Measurements from ENCODE around the gene MYO5B. TPM values are rescaled to one million over a fixed set of nuclear protein-coding genes. Genes with fewer than 3 reads are reported as not detected.

The MYO5B gene
- total RNA-seq, 1 experiment from 2014 or later = 0.97 TPM

DNA sequence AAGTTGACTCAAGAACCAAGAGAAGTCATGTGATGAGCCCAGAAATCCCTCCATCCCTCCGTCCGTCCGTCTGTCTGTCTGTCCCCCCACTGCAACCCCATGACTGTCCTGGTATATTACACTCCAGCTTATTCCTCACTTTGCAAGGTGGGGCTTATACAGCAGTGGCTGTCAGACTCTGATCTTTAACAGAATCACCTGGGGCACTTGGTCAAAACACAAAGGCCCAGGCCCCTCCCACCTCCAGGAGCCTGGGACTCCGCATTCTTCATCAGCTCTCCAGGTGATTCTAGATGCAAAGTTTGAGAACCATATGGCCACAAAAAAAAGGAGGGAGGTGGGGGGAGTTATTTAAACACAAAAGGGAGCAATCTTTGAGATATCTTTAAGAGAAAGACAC lies 61.4 kb downstream of the MYO5B start:
- H3K79me2 ChIP-seq (ENCODE audit: low read length) = no peaks in the 10 kb centered on the region
- H4K20me1 ChIP-seq (ENCODE audit: insufficient read depth, low read depth, low read length) = no peaks in the 10 kb centered on the region
- H3K9ac ChIP-seq (ENCODE audit: low read length) = no peak overlapping the region
- no peak for DNase-seq
- H3K9me3 ChIP-seq (ENCODE audit: low read length) = no peaks in the 10 kb centered on the region
- H3K4me3 ChIP-seq (ENCODE audit: low read length) = no peak overlapping the region
- H2AFZ ChIP-seq (ENCODE audit: low read length) = no peak overlapping the region
- H3K4me1 ChIP-seq (ENCODE audit: low read length) = no peaks in the 10 kb centered on the region
- H3K9me2 ChIP-seq (replicated peaks; ENCODE audit: insufficient read depth, low read length) = no peaks in the 10 kb centered on the region
- no peak overlapping the region for H3K4me2 ChIP-seq (ENCODE audit: low read depth, low read length, poor library complexity, severe bottlenecking)
- H3K27ac ChIP-seq (ENCODE audit: low read length) = no peak overlapping the region
- H3K36me3 ChIP-seq (ENCODE audit: insufficient read depth, low read length) = no peaks in the 10 kb centered on the region
- H3K27me3 ChIP-seq (ENCODE audit: low read length) = no peaks in the 10 kb centered on the region

DNA sequence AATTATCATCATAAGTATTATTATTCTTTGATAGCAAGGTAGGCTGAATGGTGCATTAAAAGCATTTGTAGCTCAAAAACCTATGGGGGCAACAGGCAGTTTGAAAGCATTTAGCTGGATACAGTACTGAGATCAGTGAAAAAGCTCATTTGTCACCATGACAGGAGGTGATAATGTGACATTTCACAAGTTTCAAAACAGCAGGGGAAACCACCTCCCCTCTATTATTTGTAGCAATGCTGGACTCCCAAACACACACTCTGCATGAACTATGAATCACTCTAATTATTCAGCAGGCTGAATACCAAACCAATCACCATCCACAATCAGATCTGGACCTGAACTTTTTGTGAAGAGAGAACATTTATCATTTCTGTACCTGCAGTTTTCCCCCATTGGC lies 63.4 kb downstream of the MYO5B start:
- H3K9ac ChIP-seq (ENCODE audit: low read length) = no peak overlapping the region
- H3K79me2 ChIP-seq (ENCODE audit: low read length) = no peaks in the 10 kb centered on the region
- H3K4me1 ChIP-seq (ENCODE audit: low read length) = no peaks in the 10 kb centered on the region
- no peaks in the 10 kb centered on the region for H4K20me1 ChIP-seq (ENCODE audit: insufficient read depth, low read depth, low read length)
- no peak overlapping the region for H3K4me2 ChIP-seq (ENCODE audit: low read depth, low read length, poor library complexity, severe bottlenecking)
- H3K27me3 ChIP-seq (ENCODE audit: low read length) = no peaks in the 10 kb centered on the region
- DNase-seq = no peak
- H3K36me3 ChIP-seq (ENCODE audit: insufficient read depth, low read length) = no peaks in the 10 kb centered on the region
- no peak overlapping the region for H3K27ac ChIP-seq (ENCODE audit: low read length)
- no peaks in the 10 kb centered on the region for H3K9me2 ChIP-seq (replicated peaks; ENCODE audit: insufficient read depth, low read length)
- H3K4me3 ChIP-seq (ENCODE audit: low read length) = no peak overlapping the region
- no peak overlapping the region for H2AFZ ChIP-seq (ENCODE audit: low read length)
- no peaks in the 10 kb centered on the region for H3K9me3 ChIP-seq (ENCODE audit: low read length)

DNA sequence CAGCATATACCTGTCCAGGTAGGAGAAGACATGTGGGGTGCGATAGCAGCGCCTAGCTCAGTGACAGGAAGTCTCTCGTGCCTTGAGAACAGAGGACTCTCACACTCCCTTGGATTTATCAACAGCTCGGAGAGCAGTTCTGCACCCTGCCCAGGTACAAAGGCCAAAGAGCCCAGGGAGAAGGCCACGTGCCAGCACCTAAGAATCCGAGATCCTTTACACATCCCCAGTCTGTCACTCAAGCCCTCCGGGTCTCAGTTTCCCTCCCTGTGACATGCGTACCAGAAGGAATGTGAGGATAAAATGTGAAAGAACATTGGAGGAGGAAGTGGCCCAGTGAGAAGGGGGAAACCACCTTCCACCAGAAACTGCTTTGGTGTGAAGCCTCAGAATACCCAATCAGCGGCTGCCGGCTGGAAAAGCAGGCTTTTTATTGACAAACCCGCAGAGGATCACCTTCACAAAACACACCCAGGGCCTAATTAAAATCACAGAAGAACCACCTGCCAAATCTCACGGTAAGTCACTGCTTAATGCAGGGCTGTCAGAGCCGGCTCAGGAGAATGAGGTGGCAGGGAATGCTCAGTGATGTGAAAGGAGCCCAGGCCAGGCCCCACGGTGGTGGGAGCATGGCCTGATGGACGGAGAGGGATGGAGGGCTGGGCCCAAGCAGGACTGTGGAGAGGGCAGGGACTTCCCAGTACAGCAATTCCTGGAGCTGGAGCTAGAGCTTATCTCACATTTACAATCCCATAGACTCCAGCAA lies 66.3 kb downstream of the MYO5B start:
- DNase-seq = no peak
- Histone ChIP-seq H4K20me1 (ENCODE audit: insufficient read depth, low read depth, low read length) (no peaks in the 10 kb centered on the region), H3K27me3 (ENCODE audit: low read length) (no peaks in the 10 kb centered on the region), H3K79me2 (ENCODE audit: low read length) (no peaks in the 10 kb centered on the region), H3K9me2 (replicated peaks; ENCODE audit: insufficient read depth, low read length) (no peaks in the 10 kb centered on the region), H3K27ac (ENCODE audit: low read length) (no peak overlapping the region), H3K9ac (ENCODE audit: low read length) (no peak overlapping the region), H3K4me2 (ENCODE audit: low read depth, low read length, poor library complexity, severe bottlenecking) (no peak overlapping the region), H3K36me3 (ENCODE audit: insufficient read depth, low read length) (no peaks in the 10 kb centered on the region), H3K4me1 (ENCODE audit: low read length) (no peaks in the 10 kb centered on the region), H2AFZ (ENCODE audit: low read length) (no peak overlapping the region), H3K9me3 (ENCODE audit: low read length) (no peaks in the 10 kb centered on the region), H3K4me3 (ENCODE audit: low read length) (no peak overlapping the region)

DNA sequence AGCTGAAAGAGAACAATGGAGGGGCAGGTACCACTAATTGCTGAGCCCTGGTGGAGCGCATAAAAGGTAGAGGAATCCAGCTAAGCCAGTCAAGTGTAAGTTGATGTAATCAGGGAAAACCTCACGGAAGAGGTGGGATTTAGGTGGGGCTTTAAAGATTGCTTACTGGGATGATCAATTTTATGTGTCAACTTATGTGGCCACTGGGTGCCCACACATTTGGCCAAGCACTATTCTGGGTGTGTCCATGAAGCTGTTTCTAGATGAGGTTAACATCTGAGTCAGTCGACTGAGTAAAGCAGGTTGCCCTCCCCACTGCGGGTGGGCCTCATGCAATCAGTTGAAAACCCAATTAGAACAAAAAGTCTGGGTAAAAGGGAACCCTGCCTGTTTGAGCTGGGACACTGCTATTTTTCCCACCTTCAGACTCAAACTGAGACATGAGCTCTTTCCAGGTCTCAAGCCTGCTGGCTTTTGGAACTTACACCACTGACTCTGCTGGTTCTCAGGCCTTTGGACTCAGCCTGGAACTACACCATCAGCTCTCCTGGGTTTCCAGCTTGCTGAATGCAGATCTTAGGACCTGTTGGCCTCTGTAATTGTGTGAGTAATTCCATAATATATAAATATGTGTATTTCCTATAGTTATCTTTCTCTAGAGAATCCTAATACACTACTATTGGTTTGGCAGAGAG lies 67.3 kb downstream of the MYO5B start:
- H3K9ac ChIP-seq (ENCODE audit: low read length) = no peak overlapping the region
- H3K9me3 ChIP-seq (ENCODE audit: low read length) = no peaks in the 10 kb centered on the region
- no peak overlapping the region for H3K27ac ChIP-seq (ENCODE audit: low read length)
- no peak overlapping the region for H3K4me3 ChIP-seq (ENCODE audit: low read length)
- no peaks in the 10 kb centered on the region for H4K20me1 ChIP-seq (ENCODE audit: insufficient read depth, low read depth, low read length)
- no peak overlapping the region for H2AFZ ChIP-seq (ENCODE audit: low read length)
- no peak overlapping the region for H3K4me2 ChIP-seq (ENCODE audit: low read depth, low read length, poor library complexity, severe bottlenecking)
- no peak for DNase-seq
- H3K4me1 ChIP-seq (ENCODE audit: low read length) = no peaks in the 10 kb centered on the region
- no peaks in the 10 kb centered on the region for H3K79me2 ChIP-seq (ENCODE audit: low read length)
- no peaks in the 10 kb centered on the region for H3K9me2 ChIP-seq (replicated peaks; ENCODE audit: insufficient read depth, low read length)
- H3K27me3 ChIP-seq (ENCODE audit: low read length) = no peaks in the 10 kb centered on the region
- no peaks in the 10 kb centered on the region for H3K36me3 ChIP-seq (ENCODE audit: insufficient read depth, low read length)

DNA sequence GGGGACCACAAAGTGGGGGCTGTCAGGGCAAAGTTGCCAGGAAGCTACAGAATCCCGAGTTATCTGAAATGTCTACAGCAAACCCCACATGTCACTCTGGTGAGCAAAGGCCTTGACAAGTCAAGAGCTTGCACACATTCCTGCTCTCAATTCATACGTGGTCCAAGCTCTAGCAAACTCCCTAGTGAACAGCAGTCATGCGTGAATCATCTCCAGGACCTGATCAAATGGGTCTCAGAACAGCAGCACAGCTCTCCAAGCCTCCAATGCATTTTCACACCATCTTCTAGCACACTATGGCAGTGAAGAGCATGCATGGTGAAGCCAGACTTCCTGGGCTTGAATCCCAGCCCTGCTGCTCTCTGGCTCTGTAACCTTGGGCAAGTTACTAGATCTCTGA lies 68.5 kb downstream of the MYO5B start:
- DNase-seq = no peak
- Histone ChIP-seq H3K36me3 (ENCODE audit: insufficient read depth, low read length) (no peaks in the 10 kb centered on the region), H3K9ac (ENCODE audit: low read length) (no peak overlapping the region), H3K9me2 (replicated peaks; ENCODE audit: insufficient read depth, low read length) (no peaks in the 10 kb centered on the region), H3K27ac (ENCODE audit: low read length) (no peak overlapping the region), H3K4me1 (ENCODE audit: low read length) (no peaks in the 10 kb centered on the region), H4K20me1 (ENCODE audit: insufficient read depth, low read depth, low read length) (no peaks in the 10 kb centered on the region), H3K9me3 (ENCODE audit: low read length) (no peaks in the 10 kb centered on the region), H3K27me3 (ENCODE audit: low read length) (no peaks in the 10 kb centered on the region), H3K4me3 (ENCODE audit: low read length) (no peak overlapping the region), H3K4me2 (ENCODE audit: low read depth, low read length, poor library complexity, severe bottlenecking) (no peak overlapping the region), H3K79me2 (ENCODE audit: low read length) (no peaks in the 10 kb centered on the region), H2AFZ (ENCODE audit: low read length) (no peak overlapping the region)

DNA sequence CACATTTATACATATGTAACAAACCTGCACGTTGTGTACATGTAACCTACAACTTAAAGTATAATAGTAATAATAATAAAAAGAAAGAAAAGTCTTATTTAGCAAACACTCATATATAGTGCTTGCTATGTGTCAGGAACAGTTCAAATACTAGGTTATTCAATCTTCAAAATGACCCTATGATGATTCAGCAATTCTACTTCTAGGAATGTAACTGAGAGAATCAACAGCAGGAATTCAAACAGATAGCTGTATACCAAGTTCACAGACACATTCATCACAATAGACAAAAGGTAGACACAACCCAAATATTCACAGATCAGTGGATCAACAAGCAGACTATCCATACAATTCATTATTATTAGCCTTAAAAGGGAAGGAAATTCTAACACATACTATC lies 69.5 kb downstream of the MYO5B start:
- no peaks in the 10 kb centered on the region for H3K27me3 ChIP-seq (ENCODE audit: low read length)
- no peaks in the 10 kb centered on the region for H4K20me1 ChIP-seq (ENCODE audit: insufficient read depth, low read depth, low read length)
- no peaks in the 10 kb centered on the region for H3K9me2 ChIP-seq (replicated peaks; ENCODE audit: insufficient read depth, low read length)
- H3K27ac ChIP-seq (ENCODE audit: low read length) = no peak overlapping the region
- no peaks in the 10 kb centered on the region for H3K36me3 ChIP-seq (ENCODE audit: insufficient read depth, low read length)
- H3K4me1 ChIP-seq (ENCODE audit: low read length) = no peaks in the 10 kb centered on the region
- no peaks in the 10 kb centered on the region for H3K9me3 ChIP-seq (ENCODE audit: low read length)
- no peak overlapping the region for H3K4me3 ChIP-seq (ENCODE audit: low read length)
- no peaks in the 10 kb centered on the region for H3K79me2 ChIP-seq (ENCODE audit: low read length)
- DNase-seq = no peak
- no peak overlapping the region for H3K9ac ChIP-seq (ENCODE audit: low read length)
- H3K4me2 ChIP-seq (ENCODE audit: low read depth, low read length, poor library complexity, severe bottlenecking) = no peak overlapping the region
- no peak overlapping the region for H2AFZ ChIP-seq (ENCODE audit: low read length)

DNA sequence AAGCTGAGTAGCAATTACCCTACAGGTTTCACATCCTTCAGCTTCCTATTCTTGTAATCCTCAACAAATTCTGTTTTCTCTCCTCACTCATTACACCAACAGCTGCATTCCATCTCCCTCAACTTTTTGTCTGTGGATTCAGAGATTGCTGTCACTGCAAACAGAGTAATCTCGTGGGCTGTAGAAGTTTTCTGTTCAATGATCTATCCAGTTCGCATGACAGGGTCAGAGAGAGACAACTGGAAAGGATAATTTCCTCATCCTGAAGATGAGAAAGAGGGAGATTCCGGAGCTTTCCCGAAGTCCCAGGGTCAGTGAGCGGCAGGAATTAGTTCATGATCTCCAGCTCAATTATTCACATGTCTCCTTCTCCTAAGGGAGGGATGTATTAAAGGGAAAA lies 75.7 kb downstream of the MYO5B start:
- no peak for DNase-seq
- no peak overlapping the region for H3K27ac ChIP-seq (ENCODE audit: low read length)

DNA sequence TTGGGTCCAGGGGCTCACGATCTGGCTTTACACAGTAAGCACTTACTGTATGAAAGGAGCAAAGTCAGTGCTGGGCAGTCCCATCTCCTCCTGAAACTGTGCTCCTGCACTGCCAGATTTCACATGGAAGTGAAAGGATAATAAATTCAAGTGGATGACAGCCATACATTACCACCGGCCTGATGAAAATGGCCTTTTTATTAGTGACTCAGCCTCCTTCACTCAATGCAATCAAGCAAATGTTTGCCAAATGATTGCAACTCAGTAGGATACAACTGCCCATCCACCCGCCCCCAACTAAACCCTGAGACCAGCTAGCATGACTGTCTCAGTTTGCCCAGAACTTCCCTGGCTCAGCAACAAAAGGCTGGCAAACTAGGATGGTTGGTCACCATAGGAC lies 77.1 kb downstream of the MYO5B start:
- Histone ChIP-seq H3K27ac (ENCODE audit: low read length) (no peak overlapping the region), H3K79me2 (ENCODE audit: low read length) (no peaks in the 10 kb centered on the region), H3K4me2 (ENCODE audit: low read depth, low read length, poor library complexity, severe bottlenecking) (no peak overlapping the region), H3K9ac (ENCODE audit: low read length) (no peak overlapping the region), H3K27me3 (ENCODE audit: low read length) (peaks cover 1% of the 10 kb centered on the region; the same call in 1 of the 2 replicates), H4K20me1 (ENCODE audit: insufficient read depth, low read depth, low read length) (no peaks in the 10 kb centered on the region), H3K4me3 (ENCODE audit: low read length) (no peak overlapping the region), H2AFZ (ENCODE audit: low read length) (no peak overlapping the region), H3K4me1 (ENCODE audit: low read length) (no peaks in the 10 kb centered on the region), H3K36me3 (ENCODE audit: insufficient read depth, low read length) (no peaks in the 10 kb centered on the region), H3K9me3 (ENCODE audit: low read length) (no peaks in the 10 kb centered on the region), H3K9me2 (replicated peaks; ENCODE audit: insufficient read depth, low read length) (no peaks in the 10 kb centered on the region)
- no peak for DNase-seq

More for the DNA sequence above, 75.7 kb downstream of the MYO5B start:
- Histone ChIP-seq H3K9ac (ENCODE audit: low read length) (no peak overlapping the region), H3K9me3 (ENCODE audit: low read length) (no peaks in the 10 kb centered on the region), H3K4me3 (ENCODE audit: low read length) (no peak overlapping the region), H3K79me2 (ENCODE audit: low read length) (no peaks in the 10 kb centered on the region), H3K36me3 (ENCODE audit: insufficient read depth, low read length) (no peaks in the 10 kb centered on the region), H3K4me2 (ENCODE audit: low read depth, low read length, poor library complexity, severe bottlenecking) (no peak overlapping the region), H3K4me1 (ENCODE audit: low read length) (no peaks in the 10 kb centered on the region), H2AFZ (ENCODE audit: low read length) (no peak overlapping the region), H4K20me1 (ENCODE audit: insufficient read depth, low read depth, low read length) (no peaks in the 10 kb centered on the region), H3K9me2 (replicated peaks; ENCODE audit: insufficient read depth, low read length) (no peaks in the 10 kb centered on the region), H3K27me3 (ENCODE audit: low read length) (no peaks in the 10 kb centered on the region; the same call in 1 of the 2 replicates)
